ENCODE results near the gene SRSF2. TPM values are rescaled to one million over a fixed set of nuclear protein-coding genes. Genes with fewer than 3 reads are reported as not detected.

SRSF2 gene
- total and polyA plus RNA-seq, 11 donors, result 67.0 to 155 (median 79.5) TPM

- DNase-seq (no peak), ATAC-seq (no peak)
- 28 to 49% (median 38%) methylated on average over 4 of the region's 4 CpGs for WGBS, 4 donors
- Histone ChIP-seq H3K4me3 (no peak overlapping the region), H3K27me3 (no peaks in the 10 kb centered on the region), H3K9me3 (no peaks in the 10 kb centered on the region), H3K4me1 (peaks cover 5 to 92% (median 63%) of the 10 kb centered on the region in 12 donors), H3K27ac (peak overlapping the region in 10 of 12 donors; percentile 16 to 74 (median 58)), H3K36me3 (peaks cover 0 to 8% (median 0%) of the 10 kb centered on the region in 9 donors)
- no peak for TF ChIP-seq POLR2A (IDR thresholded peaks at IDR 0.05)
- TF ChIP-seq, protein P1, sequence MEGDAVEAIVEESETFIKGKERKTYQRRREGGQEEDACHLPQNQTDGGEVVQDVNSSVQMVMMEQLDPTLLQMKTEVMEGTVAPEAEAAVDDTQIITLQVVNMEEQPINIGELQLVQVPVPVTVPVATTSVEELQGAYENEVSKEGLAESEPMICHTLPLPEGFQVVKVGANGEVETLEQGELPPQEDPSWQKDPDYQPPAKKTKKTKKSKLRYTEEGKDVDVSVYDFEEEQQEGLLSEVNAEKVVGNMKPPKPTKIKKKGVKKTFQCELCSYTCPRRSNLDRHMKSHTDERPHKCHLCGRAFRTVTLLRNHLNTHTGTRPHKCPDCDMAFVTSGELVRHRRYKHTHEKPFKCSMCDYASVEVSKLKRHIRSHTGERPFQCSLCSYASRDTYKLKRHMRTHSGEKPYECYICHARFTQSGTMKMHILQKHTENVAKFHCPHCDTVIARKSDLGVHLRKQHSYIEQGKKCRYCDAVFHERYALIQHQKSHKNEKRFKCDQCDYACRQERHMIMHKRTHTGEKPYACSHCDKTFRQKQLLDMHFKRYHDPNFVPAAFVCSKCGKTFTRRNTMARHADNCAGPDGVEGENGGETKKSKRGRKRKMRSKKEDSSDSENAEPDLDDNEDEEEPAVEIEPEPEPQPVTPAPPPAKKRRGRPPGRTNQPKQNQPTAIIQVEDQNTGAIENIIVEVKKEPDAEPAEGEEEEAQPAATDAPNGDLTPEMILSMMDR (IDR thresholded peaks at IDR 0.05), result no peak
- intact Hi-C loops (cut with DNase I), result no loop called here
These were observed 32.3 kb downstream of the SRSF2 start for GRCh38 chr17:76704805-76705204.

DNA sequence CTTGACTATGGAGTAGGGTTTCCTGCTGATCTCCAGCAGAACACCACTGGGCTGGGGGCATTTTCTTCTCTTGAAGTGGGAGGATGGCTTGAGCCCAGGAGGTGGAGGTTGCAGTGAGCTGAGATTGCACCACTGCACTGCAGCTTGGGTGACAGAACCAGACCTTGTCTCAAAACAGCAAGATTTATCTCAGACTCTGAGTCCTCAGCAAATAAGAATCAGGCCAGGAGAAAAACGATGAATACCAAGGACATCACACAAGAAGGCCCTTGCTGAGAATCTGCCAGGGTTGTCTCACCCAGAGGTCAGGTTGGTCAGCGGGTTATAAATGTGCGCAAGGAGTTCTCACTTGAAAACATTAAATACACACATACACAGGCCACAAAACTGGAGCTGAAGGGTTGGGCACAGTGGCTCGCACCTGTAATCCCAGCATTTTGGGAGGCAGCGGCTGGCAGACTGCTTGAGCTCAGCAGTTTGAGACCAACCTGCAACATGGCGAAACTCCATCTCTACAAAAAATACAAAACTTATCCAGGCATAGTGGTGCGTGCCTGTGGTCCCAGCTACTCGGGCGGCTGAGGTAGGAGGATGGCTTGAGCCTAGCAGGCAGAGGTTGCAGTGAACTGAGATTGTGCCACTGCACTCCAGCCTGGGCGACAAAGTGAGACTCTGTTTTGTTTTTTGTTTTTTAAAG is 34.0 kb downstream of the SRSF2 start:
- no peaks in the 10 kb centered on the region for H3K9me3 ChIP-seq
- ATAC-seq (no peak), DNase-seq (peak in 1 of 5 donors; percentile 22)
- H3K27me3 ChIP-seq, result no peaks in the 10 kb centered on the region
- H3K36me3 ChIP-seq, result peaks cover 0 to 6% (median 0%) of the 10 kb centered on the region in 9 donors
- H3K4me1 ChIP-seq, result peaks cover 15 to 92% (median 67%) of the 10 kb centered on the region in 12 donors
- intact Hi-C loops (cut with DNase I), result no loop called here
- peak overlapping the region in 10 of 12 donors; percentile 24 to 99 (median 92) for H3K27ac ChIP-seq
- 83 to 87% (median 85%) methylated on average over 10 of the region's 10 CpGs for WGBS, 4 donors
- TF ChIP-seq, protein P1 (IDR thresholded peaks at IDR 0.05), result no peak
- no peak for TF ChIP-seq POLR2A (IDR thresholded peaks at IDR 0.05)
- H3K4me3 ChIP-seq, result no peak overlapping the region

DNA sequence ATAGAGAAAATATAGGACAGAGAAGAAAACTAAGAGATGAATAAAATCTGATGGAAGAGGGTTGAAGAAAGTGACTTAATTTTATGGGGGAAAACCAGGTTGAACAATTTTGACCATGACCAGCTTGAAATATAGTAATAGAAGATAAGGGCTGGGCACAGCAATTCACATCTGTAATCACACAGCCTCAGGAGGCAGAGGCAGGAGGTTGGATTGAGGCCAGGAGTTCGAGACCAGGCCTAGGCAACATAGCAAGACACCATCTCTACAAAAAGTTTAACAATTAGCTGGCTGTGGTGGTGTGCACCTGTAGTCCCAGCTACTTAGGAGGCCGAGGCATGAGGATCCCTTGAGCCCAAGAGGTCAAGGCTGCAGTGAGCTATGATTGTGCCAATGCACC is 35.1 kb downstream of the SRSF2 start:
- H3K27ac ChIP-seq, result peak overlapping the region; percentile 90 to 99 (median 96)
- intact Hi-C loops (cut with DNase I), result no loop called here
- no peak for ATAC-seq
- H3K27me3 ChIP-seq, result no peaks in the 10 kb centered on the region
- H3K36me3 ChIP-seq, result peaks cover 0 to 6% (median 0%) of the 10 kb centered on the region in 9 donors
- H3K4me1 ChIP-seq, result peaks cover 23 to 92% (median 67%) of the 10 kb centered on the region in 12 donors
- TF ChIP-seq, protein P1 (IDR thresholded peaks at IDR 0.05), result no peak
- TF ChIP-seq POLR2A (IDR thresholded peaks at IDR 0.05), result no peak
- 51 to 77% (median 63%) methylated on average over 2 of the region's 2 CpGs for WGBS, 4 donors
- no peaks in the 10 kb centered on the region for H3K9me3 ChIP-seq
- H3K4me3 ChIP-seq, result peak overlapping the region in 3 of 12 donors; percentile 42 to 57 (median 54)
- DNase-seq, result peak in 1 of 5 donors; percentile 22

GRCh38 chr17:76701471-76701967 is 35.6 kb downstream of the SRSF2 start:
- 37 to 49% (median 42%) methylated on average over 10 to 11 of the region's 11 CpGs for WGBS, 4 donors
- intact Hi-C loops (cut with DNase I), result loop anchor here in 1 of 10 donors (1.0 kb wide), 1 partner anchor 8 kb away; no protein-coding TSS in a partner anchor

More at GRCh38 chr17:76701471-76701967, 35.6 kb downstream of the SRSF2 start:
- no peaks in the 10 kb centered on the region for H3K27me3 ChIP-seq
- DNase-seq, result peak in 1 of 5 donors; percentile 28
- H3K4me3 ChIP-seq, result peak overlapping the region in 9 of 12 donors; percentile 22 to 57 (median 48)
- peak overlapping the region; percentile 90 to 99 (median 96) for H3K27ac ChIP-seq
- H3K9me3 ChIP-seq, result no peaks in the 10 kb centered on the region
- H3K36me3 ChIP-seq, result peaks cover 0 to 5% (median 0%) of the 10 kb centered on the region in 9 donors
- no peak for TF ChIP-seq POLR2A (IDR thresholded peaks at IDR 0.05)
- peak in 2 of 4 donors; percentile 1 for ATAC-seq
- H3K4me1 ChIP-seq, result peaks cover 27 to 92% (median 70%) of the 10 kb centered on the region in 12 donors
